ENCODE measurements around the gene SLITRK3.
"Not testable (repeated sequence)": the region's sequence is repeated elsewhere in the genome, so short reads cannot be mapped to it uniquely, and the experiment has no call there.

Gene SLITRK3

DNA sequence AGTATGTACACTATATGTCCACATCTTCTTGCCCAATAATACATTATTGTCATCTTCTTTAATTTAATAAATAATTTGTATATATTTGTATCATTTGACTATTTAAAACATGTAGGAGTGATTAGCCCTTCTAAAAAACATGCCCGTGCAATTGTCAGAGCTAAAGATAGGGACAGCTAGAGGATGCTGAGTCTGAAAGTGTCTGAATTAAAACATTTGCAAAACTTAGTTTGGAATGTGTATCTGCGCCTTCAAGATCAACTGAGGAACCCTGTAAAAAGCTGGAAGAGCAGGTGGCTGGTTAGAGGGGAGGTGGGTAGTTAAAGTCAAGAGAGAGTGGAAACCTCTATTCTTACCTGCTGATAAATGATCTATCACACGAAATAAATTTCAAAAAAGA is 4.7 kb downstream of the SLITRK3 start:
- DNase-seq (ENCODE audit: low spot score), result no peak

- no peak for DNase-seq (ENCODE audit: low spot score)
Observed at GRCh38 chr3:165188452-165188851, 7.7 kb downstream of the SLITRK3 start.

GRCh38 chr3:165185707-165186327 is 10.4 kb downstream of the SLITRK3 start:
- DNase-seq (ENCODE audit: low spot score), result no peak

DNA sequence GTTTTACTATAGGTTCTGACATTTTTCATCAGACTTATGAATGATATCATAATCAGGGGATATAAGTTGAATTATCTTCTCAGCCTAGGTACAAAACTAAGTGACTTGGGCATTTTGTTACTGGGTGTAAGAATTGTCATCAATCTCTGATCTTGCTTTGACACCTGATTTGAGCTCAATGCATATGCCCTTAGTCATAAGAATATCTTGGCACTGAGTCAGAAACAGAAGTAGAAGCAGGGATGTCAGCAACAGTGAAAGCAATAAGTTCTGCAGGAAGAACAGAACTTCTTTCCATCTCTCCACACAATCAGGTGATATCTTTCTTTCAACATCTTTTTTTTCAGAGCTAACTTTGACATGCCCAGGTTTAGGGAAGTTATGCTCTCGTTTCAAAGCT is 14.6 kb downstream of the SLITRK3 start:
- DNase-seq (ENCODE audit: low spot score), result no peak

DNA sequence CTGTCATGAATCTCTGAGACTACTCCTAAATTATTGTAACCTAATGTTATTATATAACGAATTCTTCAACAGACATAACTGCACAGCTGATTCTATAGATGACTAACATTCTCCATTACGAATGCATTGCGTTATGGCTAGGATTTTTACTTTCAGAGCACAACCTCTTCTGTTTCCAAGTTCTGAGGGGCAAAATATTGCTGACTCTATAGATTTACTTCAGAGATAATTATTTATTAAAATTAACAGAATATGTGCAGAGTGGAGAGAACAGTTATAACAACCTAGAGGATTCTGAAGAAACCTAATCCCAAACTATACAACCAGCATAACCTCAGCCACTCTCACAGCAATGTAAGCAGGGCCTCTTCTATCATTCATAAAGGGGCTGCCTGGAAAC is 25.9 kb downstream of the SLITRK3 start:
- DNase-seq (ENCODE audit: low spot score), result no peak

DNA sequence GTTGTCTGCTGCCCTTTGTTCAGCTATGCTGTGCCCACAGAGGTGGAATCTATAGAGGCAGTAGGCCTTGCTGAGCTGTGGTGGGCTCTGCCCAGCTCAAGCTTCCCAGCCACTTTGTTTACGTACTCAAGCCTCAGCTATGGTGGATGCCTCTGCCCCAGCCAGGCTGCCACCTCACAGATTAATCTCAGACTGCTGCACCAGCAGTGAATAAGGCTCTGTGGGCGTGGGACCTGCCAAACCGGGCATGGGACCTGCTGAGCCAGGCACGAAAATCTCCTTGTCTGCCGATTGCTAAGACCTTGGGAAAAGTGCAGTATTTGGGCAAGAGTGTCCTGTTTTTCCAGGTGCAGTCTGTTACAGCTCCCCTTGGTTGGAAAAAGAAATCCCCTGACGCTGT is 26.8 kb downstream of the SLITRK3 start:
- DNase-seq (ENCODE audit: low spot score), result no peak

GRCh38 chr3:165162883-165163282 is 33.3 kb downstream of the SLITRK3 start:
- DNase-seq (ENCODE audit: low spot score), result no peak

- no peak for DNase-seq (ENCODE audit: low spot score)
Observed at GRCh38 chr3:165159760-165160421, 36.3 kb downstream of the SLITRK3 start.

DNA sequence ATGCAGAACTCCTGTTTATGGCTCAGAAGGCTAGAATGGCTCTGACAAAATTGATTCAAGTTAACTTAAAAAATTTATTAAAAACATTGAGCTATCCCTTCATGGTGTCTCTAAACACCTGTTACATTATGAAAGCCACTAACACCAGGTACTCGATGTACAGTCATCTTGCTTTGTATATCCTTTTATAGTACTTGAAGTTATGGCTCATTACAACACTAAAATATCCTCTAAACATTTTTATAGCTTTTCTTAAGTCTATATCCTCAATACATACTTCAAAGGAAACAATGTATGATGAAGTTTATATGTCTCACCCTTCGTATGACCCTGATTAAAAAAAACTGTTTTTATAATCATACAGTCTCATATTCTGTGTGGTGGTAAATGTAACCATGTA is 38.2 kb downstream of the SLITRK3 start:
- DNase-seq (ENCODE audit: low spot score), result no peak

DNA sequence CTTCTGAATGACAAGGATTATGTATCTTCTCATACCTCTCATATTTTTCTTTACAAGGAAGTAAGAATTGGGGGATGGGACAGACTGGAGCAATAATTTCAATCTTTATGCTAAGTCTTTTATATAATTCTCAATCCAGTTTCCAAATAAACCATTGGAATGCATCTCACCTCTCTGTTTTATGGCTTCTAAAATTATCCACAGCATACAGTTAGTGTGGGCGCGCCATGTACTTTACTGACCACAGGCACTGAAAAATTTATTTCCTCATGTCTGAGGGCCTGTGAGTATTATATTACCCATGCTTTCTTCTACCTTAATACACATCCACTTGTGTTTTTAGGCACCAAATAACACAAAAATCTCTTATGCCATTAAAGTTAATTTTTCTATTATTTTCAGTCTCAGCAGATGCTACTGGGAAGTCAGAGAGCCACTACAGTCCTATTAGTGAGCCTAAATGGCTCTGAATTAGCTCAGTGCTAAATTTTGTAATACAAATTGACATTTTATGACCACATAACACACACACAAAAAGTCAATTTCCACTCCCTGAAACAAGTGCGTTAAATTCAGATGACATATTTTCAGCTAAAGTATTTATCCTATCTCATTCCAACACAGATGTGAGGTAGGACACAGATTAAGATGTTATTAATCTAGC is 39.3 kb downstream of the SLITRK3 start:
- no peak for DNase-seq (ENCODE audit: low spot score)

GRCh38 chr3:165148876-165149441 is 47.2 kb downstream of the SLITRK3 start:
- DNase-seq (ENCODE audit: low spot score), result no peak

- no peak for DNase-seq (ENCODE audit: low spot score)
Observed at GRCh38 chr3:165144271-165144670, 51.9 kb downstream of the SLITRK3 start.

DNA sequence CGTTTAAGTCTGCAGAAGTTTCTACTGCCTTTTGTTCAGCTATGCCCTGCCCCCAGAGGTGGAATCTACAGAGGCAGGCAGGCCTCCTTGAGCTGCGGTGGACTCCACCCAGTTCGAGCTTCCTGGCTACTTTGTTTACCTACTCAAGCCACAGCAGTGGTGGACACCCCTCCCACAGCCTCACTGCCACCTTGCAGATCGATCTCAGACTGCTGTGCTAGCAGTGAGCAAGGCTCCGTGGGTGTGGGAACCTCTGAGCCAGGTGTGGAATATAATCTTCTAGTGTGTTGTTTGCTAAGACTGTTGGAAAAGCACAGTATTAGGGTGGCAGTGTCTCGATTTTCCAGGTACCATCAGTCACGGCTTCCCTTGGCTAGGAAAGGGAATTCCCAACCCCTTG is 56.3 kb downstream of the SLITRK3 start:
- DNase-seq (ENCODE audit: low spot score), result not testable (repeated sequence)
